K562 treated with DMSO at 1 percent for 48 hours (cell line): Measurements from ENCODE around the gene MYOT. TPM values are rescaled to one million over a fixed set of nuclear protein-coding genes. Genes with fewer than 3 reads are reported as not detected.

Experiments used
- total RNA-seq: library from RNA; unstranded; fragments of 300-600 nt; gene quantifications from 2 replicates; pipeline ENCODE4 v1.2.3, GENCODE V29; 2022; ENCODE audit warnings: low replicate concordance; ENCODE audit errors: extremely low read depth

The MYOT gene
- not detected in 2 replicates for total RNA-seq

GRCh38 chr5:137867664-137868063 lies at the start of gene MYOT:
Gene MYOT (plus strand): TSS chr5:137867860. CDS start chr5:137870652, 2,792 bp downstream.

GRCh38 chr5:137888863-137889759 lies 21.5 kb downstream of the MYOT start, which contains the start of gene PKD2L2:
Gene PKD2L2 (plus strand): TSS chr5:137889457. CDS start chr5:137889492, 35 bp downstream.

Other genes with a start within 250 kb of the MYOT start
- gene KLHL3, start 131.8 kb upstream of the MYOT start, total RNA-seq, result not detected in 2 replicates
- not detected in 2 replicates for gene HNRNPA0, start 113.5 kb upstream of the MYOT start, total RNA-seq
- gene PKD2L2, start 21.6 kb downstream of the MYOT start, total RNA-seq, result not detected in 2 replicates
- gene FAM13B, start 165.2 kb downstream of the MYOT start, total RNA-seq, result not detected in 2 replicates
- not detected in 2 replicates for gene WNT8A, start 216.2 kb downstream of the MYOT start, total RNA-seq